ENCODE results near the gene SORCS2. TPM values are rescaled to one million over a fixed set of nuclear protein-coding genes. Genes with fewer than 3 reads are reported as not detected.

SORCS2 gene
- total and polyA plus RNA-seq, 2 of the 13 experiments (the other 11 are each of a cell fraction or from before 2014, with no cell fraction given) = 0.82 to 1.0 TPM

DNA sequence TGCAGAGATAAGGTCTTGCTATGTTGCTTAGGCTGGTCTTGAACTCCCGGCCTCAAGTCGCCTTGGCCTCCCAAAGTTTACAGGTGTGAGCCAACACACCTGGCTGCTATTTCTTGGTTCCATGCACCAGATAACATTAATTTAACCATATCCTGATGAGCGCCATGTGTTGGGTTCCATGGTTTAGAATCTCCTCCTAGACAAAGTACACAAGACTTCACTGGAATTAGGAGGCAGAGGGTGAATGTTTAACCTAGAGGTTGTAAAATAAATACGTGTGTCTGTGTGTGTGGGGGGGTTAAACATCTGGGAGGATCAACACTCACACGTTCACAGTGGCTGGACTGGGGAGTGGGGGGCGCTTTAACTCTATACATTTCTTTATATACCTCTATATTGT is 32.4 kb upstream of the SORCS2 start (continued):
- TF ChIP-seq ZFAT (CRISPR knock-in tag; conservative IDR thresholded peaks at IDR 0.05) (no peak), ZMYM4 (CRISPR knock-in tag; IDR thresholded peaks at IDR 0.05) (no peak), ZNF180 (CRISPR knock-in tag; IDR thresholded peaks at IDR 0.05; ENCODE audit: borderline replicate concordance, low read depth) (no peak), ZNF264 (CRISPR knock-in tag; IDR thresholded peaks at IDR 0.05) (no peak), ZNF331 (CRISPR knock-in tag; IDR thresholded peaks at IDR 0.05) (peak; percentile 14; the same call in 1 of the 2 replicates), HOMEZ (CRISPR knock-in tag; IDR thresholded peaks at IDR 0.05; ENCODE audit: low read depth) (0 out of 2 replicates have a peak, but pooled peaks have one; percentile 34), ELF3 (CRISPR knock-in tag; IDR thresholded peaks at IDR 0.05) (0 out of 2 replicates have a peak, but pooled peaks have one; percentile 11), PCBP2 (optimal IDR thresholded peaks at IDR 0.05; ENCODE audit: low read depth, low read length, poor library complexity, severe bottlenecking) (no peak), ZBTB1 (CRISPR knock-in tag; IDR thresholded peaks at IDR 0.05; ENCODE audit: borderline replicate concordance) (no peak), ZNF841 (CRISPR knock-in tag; IDR thresholded peaks at IDR 0.05; ENCODE audit: borderline replicate concordance) (no peak), CEBPB (IDR thresholded peaks at IDR 0.05; ENCODE audit: borderline replicate concordance, low read depth, low read length) (no peak), TFAP4 (IDR thresholded peaks at IDR 0.05; ENCODE audit: borderline replicate concordance, low read depth) (peak; percentile 76), ZNF17 (CRISPR knock-in tag; IDR thresholded peaks at IDR 0.05) (no peak), PBX2 (CRISPR knock-in tag; IDR thresholded peaks at IDR 0.05) (no peak)
- TF ChIP-seq, protein P1, sequence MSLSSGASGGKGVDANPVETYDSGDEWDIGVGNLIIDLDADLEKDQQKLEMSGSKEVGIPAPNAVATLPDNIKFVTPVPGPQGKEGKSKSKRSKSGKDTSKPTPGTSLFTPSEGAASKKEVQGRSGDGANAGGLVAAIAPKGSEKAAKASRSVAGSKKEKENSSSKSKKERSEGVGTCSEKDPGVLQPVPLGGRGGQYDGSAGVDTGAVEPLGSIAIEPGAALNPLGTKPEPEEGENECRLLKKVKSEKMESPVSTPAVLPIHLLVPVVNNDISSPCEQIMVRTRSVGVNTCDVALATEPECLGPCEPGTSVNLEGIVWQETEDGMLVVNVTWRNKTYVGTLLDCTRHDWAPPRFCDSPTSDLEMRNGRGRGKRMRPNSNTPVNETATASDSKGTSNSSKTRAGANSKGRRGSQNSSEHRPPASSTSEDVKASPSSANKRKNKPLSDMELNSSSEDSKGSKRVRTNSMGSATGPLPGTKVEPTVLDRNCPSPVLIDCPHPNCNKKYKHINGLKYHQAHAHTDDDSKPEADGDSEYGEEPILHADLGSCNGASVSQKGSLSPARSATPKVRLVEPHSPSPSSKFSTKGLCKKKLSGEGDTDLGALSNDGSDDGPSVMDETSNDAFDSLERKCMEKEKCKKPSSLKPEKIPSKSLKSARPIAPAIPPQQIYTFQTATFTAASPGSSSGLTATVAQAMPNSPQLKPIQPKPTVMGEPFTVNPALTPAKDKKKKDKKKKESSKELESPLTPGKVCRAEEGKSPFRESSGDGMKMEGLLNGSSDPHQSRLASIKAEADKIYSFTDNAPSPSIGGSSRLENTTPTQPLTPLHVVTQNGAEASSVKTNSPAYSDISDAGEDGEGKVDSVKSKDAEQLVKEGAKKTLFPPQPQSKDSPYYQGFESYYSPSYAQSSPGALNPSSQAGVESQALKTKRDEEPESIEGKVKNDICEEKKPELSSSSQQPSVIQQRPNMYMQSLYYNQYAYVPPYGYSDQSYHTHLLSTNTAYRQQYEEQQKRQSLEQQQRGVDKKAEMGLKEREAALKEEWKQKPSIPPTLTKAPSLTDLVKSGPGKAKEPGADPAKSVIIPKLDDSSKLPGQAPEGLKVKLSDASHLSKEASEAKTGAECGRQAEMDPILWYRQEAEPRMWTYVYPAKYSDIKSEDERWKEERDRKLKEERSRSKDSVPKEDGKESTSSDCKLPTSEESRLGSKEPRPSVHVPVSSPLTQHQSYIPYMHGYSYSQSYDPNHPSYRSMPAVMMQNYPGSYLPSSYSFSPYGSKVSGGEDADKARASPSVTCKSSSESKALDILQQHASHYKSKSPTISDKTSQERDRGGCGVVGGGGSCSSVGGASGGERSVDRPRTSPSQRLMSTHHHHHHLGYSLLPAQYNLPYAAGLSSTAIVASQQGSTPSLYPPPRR (CRISPR knock-in tag; IDR thresholded peaks at IDR 0.05; ENCODE audit: borderline replicate concordance) = no peak
- TF ChIP-seq, protein P2, sequence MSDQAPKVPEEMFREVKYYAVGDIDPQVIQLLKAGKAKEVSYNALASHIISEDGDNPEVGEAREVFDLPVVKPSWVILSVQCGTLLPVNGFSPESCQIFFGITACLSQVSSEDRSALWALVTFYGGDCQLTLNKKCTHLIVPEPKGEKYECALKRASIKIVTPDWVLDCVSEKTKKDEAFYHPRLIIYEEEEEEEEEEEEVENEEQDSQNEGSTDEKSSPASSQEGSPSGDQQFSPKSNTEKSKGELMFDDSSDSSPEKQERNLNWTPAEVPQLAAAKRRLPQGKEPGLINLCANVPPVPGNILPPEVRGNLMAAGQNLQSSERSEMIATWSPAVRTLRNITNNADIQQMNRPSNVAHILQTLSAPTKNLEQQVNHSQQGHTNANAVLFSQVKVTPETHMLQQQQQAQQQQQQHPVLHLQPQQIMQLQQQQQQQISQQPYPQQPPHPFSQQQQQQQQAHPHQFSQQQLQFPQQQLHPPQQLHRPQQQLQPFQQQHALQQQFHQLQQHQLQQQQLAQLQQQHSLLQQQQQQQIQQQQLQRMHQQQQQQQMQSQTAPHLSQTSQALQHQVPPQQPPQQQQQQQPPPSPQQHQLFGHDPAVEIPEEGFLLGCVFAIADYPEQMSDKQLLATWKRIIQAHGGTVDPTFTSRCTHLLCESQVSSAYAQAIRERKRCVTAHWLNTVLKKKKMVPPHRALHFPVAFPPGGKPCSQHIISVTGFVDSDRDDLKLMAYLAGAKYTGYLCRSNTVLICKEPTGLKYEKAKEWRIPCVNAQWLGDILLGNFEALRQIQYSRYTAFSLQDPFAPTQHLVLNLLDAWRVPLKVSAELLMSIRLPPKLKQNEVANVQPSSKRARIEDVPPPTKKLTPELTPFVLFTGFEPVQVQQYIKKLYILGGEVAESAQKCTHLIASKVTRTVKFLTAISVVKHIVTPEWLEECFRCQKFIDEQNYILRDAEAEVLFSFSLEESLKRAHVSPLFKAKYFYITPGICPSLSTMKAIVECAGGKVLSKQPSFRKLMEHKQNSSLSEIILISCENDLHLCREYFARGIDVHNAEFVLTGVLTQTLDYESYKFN (CRISPR knock-in tag; conservative IDR thresholded peaks at IDR 0.05) = peak; percentile 76
- TF ChIP-seq, protein P3, sequence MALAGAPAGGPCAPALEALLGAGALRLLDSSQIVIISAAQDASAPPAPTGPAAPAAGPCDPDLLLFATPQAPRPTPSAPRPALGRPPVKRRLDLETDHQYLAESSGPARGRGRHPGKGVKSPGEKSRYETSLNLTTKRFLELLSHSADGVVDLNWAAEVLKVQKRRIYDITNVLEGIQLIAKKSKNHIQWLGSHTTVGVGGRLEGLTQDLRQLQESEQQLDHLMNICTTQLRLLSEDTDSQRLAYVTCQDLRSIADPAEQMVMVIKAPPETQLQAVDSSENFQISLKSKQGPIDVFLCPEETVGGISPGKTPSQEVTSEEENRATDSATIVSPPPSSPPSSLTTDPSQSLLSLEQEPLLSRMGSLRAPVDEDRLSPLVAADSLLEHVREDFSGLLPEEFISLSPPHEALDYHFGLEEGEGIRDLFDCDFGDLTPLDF (CRISPR knock-in tag; IDR thresholded peaks at IDR 0.05) = no peak
